HEK293 (cell line): ENCODE measurements around the gene SLC26A11.

Experiments
- CTCF ChIA-PET: fragments of 350-600 bp; formaldehyde crosslinking; extraction: SDS; loops from one replicate; lab custom pipeline; 2021; ENCODE audit warnings: antibody characterized with exemption; lab: Yijun Ruan, JAX
- POLR2A ChIA-PET: fragments of 300-600 bp; formaldehyde crosslinking; extraction: SDS; loops from one replicate; lab custom pipeline; 2020; ENCODE audit warnings: antibody characterized with exemption, inconsistent platforms; lab: Yijun Ruan, JAX
- H3K27ac ChIP-seq: fragments of 200-500 bp; sonication (Bioruptor generic); 2 replicates; pipeline ENCODE4 v1.5.1; 2014; ENCODE audit warnings: low read depth, low read length, control low read depth, inconsistent platforms; ENCODE audit errors: extremely low read depth
- H3K36me3 ChIP-seq, 2 experiments: fragments of 200-500 bp in 1 of 2; sonication (Bioruptor generic) in 1 of 2; 1 replicate in 1 of 2; 2 replicates in 1 of 2; pipeline ENCODE4 v1.5.1; 2014 to 2017; ENCODE audit warnings: inconsistent platforms in 2 of 2, low read length in 2 of 2; ENCODE audit not compliant: control insufficient read depth in 2 of 2, insufficient read depth in 1 of 2
- H3K4me1 ChIP-seq: fragments of 200-500 bp; sonication (Bioruptor generic); 2 replicates; pipeline ENCODE4 v1.5.1; 2014; ENCODE audit warnings: mild to moderate bottlenecking, low read length, inconsistent platforms; ENCODE audit not compliant: control insufficient read depth, insufficient read depth
- H3K4me3 ChIP-seq: 2 replicates; pipeline ENCODE4 v1.5.1; 2011; ENCODE audit warnings: low read depth, mild to moderate bottlenecking, control low read depth, low read length, moderate library complexity
- H3K9me3 ChIP-seq: fragments of 200-500 bp; sonication (Bioruptor generic); 2 replicates; pipeline ENCODE4 v1.5.1; 2014; ENCODE audit warnings: low read depth, low read length, inconsistent platforms; ENCODE audit not compliant: control insufficient read depth, insufficient read depth
- MEIS1 ChIP-seq: sonication (generic); formaldehyde crosslinking; IDR thresholded peaks from 2 replicates; pipeline ENCODE4 v1.8.1; 2022; ENCODE audit warnings: missing genetic modification reagents, mild to moderate bottlenecking, borderline replicate concordance
- ZEB2 ChIP-seq: fragments of 450-650 bp; formaldehyde crosslinking; IDR thresholded peaks from 2 replicates; pipeline ENCODE4 v1.5.1; 2016; ENCODE audit warnings: missing biosample characterization, missing genetic modification characterization
- ZNF19 ChIP-seq: fragments of 450-650 bp; formaldehyde crosslinking; IDR thresholded peaks from 2 replicates; pipeline ENCODE4; 2016; ENCODE audit warnings: missing biosample characterization, missing genetic modification characterization, low read depth
- ZNF214 ChIP-seq: fragments of 450-650 bp; formaldehyde crosslinking; IDR thresholded peaks from 2 replicates; pipeline ENCODE4 v1.5.1; 2017; ENCODE audit warnings: missing biosample characterization, mild to moderate bottlenecking, missing genetic modification characterization, borderline replicate concordance
- ZNF23 ChIP-seq: fragments of 450-650 bp; formaldehyde crosslinking; IDR thresholded peaks from 2 replicates; pipeline ENCODE4 v1.5.1; 2016; ENCODE audit warnings: missing biosample characterization, missing genetic modification characterization, borderline replicate concordance
- ZNF391 ChIP-seq: fragments of 450-650 bp; formaldehyde crosslinking; IDR thresholded peaks from 2 replicates; pipeline ENCODE4 v1.5.1; 2016; ENCODE audit warnings: low read depth, missing biosample characterization, missing genetic modification characterization, borderline replicate concordance
- ZNF394 ChIP-seq: fragments of 450-650 bp; formaldehyde crosslinking; IDR thresholded peaks from 2 replicates; pipeline ENCODE4 v1.5.1; 2016; ENCODE audit warnings: missing biosample characterization, missing genetic modification characterization, mild to moderate bottlenecking, moderate library complexity, borderline replicate concordance
- ZNF48 ChIP-seq: fragments of 450-650 bp; formaldehyde crosslinking; IDR thresholded peaks from 2 replicates; pipeline ENCODE4 v1.5.1; 2016; ENCODE audit warnings: missing biosample characterization, missing genetic modification characterization
- ZNF529 ChIP-seq: fragments of 450-650 bp; formaldehyde crosslinking; IDR thresholded peaks from 2 replicates; pipeline ENCODE4 v1.5.1; 2017; ENCODE audit warnings: missing genetic modification characterization, missing biosample characterization; ENCODE audit not compliant: insufficient replicate concordance
- ZNF837 ChIP-seq: fragments of 450-650 bp; formaldehyde crosslinking; IDR thresholded peaks from 2 replicates; pipeline ENCODE4 v1.5.1; 2016; ENCODE audit warnings: missing biosample characterization, missing genetic modification characterization
- TF ChIP-seq, protein P1 (sequence below): fragments of 450-650 bp; formaldehyde crosslinking; IDR thresholded peaks from 2 replicates; pipeline ENCODE4 v1.5.1; 2016; ENCODE audit warnings: missing biosample characterization, missing genetic modification characterization
- TF ChIP-seq, protein P2 (sequence below): fragments of 450-650 bp; formaldehyde crosslinking; IDR thresholded peaks from 2 replicates; pipeline ENCODE4 v1.5.1; 2017; ENCODE audit warnings: missing biosample characterization, missing genetic modification characterization
- TF ChIP-seq, protein P3 (sequence below): fragments of 450-650 bp; formaldehyde crosslinking; IDR thresholded peaks from 2 replicates; pipeline ENCODE4 v1.5.1; 2016; ENCODE audit warnings: missing biosample characterization, missing genetic modification characterization
- TF ChIP-seq, protein P4 (sequence below): fragments of 450-650 bp; formaldehyde crosslinking; conservative IDR thresholded peaks from 2 replicates; pipeline ENCODE4 v1.5.1; 2016; ENCODE audit warnings: low read depth, missing biosample characterization, missing genetic modification characterization

Gene SLC26A11

DNA sequence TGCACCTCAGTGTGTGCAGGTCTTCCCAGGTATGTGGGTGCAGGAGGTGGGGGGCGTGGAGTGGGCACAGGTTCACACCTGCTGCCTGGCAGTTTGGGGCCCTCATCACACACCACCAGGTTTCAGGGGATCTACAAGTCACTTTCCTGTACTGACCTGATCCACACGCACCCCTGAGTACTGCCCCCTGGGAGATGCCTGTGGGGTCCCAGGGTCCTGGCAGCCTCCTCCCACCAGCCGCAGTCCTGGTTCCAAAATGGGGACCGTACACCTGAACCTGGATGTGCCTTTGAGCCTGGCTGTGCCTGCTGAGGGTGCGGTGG, 66.4 kb downstream of the SLC26A11 start:
- Histone ChIP-seq H3K9me3 (no peaks in the 10 kb centered on the region), H3K36me3 (peaks cover 18 to 51% of the 10 kb centered on the region in 2 experiments; a peak in 2 of 3 replicates), H3K27ac (no peak overlapping the region), H3K4me1 (no peaks in the 10 kb centered on the region), H3K4me3 (no peak overlapping the region)
- ChIA-PET POLR2A (no interaction called here), CTCF (no interaction called here)
- TF ChIP-seq, protein P1, sequence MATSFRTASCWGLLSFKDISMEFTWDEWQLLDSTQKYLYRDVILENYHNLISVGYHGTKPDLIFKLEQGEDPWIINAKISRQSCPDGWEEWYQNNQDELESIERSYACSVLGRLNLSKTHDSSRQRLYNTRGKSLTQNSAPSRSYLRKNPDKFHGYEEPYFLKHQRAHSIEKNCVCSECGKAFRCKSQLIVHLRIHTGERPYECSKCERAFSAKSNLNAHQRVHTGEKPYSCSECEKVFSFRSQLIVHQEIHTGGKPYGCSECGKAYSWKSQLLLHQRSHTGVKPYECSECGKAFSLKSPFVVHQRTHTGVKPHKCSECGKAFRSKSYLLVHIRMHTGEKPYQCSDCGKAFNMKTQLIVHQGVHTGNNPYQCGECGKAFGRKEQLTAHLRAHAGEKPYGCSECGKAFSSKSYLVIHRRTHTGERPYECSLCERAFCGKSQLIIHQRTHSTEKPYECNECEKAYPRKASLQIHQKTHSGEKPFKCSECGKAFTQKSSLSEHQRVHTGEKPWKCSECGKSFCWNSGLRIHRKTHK: no peak
- TF ChIP-seq ZNF391 (tag by site-specific recombination) (no peak), ZNF529 (no peak), ZEB2 (tag by site-specific recombination) (no peak), ZNF394 (tag by site-specific recombination) (no peak), ZNF214 (no peak), ZNF19 (tag by site-specific recombination) (no peak), ZNF23 (tag by site-specific recombination) (no peak), ZNF48 (tag by site-specific recombination) (no peak)
- TF ChIP-seq, protein P2, sequence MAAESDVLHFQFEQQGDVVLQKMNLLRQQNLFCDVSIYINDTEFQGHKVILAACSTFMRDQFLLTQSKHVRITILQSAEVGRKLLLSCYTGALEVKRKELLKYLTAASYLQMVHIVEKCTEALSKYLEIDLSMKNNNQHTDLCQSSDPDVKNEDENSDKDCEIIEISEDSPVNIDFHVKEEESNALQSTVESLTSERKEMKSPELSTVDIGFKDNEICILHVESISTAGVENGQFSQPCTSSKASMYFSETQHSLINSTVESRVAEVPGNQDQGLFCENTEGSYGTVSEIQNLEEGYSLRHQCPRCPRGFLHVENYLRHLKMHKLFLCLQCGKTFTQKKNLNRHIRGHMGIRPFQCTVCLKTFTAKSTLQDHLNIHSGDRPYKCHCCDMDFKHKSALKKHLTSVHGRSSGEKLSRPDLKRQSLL (tag by site-specific recombination): no peak
- TF ChIP-seq, protein P3, sequence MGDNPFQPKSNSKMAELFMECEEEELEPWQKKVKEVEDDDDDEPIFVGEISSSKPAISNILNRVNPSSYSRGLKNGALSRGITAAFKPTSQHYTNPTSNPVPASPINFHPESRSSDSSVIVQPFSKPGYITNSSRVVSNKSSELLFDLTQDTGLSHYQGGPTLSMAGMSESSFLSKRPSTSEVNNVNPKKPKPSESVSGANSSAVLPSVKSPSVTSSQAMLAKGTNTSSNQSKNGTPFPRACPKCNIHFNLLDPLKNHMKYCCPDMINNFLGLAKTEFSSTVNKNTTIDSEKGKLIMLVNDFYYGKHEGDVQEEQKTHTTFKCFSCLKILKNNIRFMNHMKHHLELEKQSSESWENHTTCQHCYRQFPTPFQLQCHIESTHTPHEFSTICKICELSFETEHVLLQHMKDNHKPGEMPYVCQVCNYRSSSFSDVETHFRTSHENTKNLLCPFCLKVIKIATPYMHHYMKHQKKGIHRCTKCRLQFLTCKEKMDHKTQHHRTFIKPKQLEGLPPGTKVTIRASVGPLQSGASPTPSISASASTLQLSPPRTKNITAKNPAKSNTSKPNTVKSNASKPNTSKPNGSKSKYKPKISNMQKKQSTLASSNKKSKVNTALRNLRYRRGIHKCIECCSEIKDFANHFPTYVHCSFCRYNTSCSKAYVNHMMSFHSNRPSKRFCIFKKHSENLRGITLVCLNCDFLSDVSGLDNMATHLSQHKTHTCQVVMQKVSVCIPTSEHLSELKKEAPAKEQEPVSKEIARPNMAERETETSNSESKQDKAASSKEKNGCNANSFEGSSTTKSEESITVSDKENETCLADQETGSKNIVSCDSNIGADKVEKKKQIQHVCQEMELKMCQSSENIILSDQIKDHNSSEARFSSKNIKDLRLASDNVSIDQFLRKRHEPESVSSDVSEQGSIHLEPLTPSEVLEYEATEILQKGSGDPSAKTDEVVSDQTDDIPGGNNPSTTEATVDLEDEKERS (tag by site-specific recombination): no peak

DNA sequence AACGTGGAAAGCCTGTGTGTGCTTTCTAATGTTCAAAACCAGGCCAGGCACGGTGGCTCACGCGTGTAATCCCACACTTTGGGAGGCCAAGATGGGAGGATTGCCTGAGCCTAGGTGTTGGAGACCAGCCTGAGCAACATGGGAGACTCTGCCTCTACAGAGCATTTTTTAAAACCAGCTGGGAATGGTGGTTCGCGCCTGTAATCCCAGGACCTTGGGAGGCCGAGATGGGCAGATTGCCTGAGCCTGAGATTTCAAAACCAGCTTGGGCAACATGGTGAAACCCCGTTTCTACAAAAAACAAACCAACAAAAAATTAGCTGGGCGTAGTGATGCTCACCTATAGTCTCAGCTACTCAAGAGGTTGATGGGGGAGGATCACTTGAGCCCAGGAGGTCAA, 66.8 kb downstream of the SLC26A11 start:
- peaks cover 15 to 55% of the 10 kb centered on the region in 2 experiments; a peak in 2 of 3 replicates for H3K36me3 ChIP-seq
- H3K9me3 ChIP-seq: no peaks in the 10 kb centered on the region
- ChIA-PET CTCF (interaction anchor here (0.6 kb wide), 1 partner anchor 628 kb away, joined by 8 read pairs; no protein-coding TSS in a partner anchor), POLR2A (interaction anchor here (0.8 kb wide), 1 partner anchor 25 kb away, joined by 3 read pairs; no protein-coding TSS in a partner anchor)
- H3K4me1 ChIP-seq: no peaks in the 10 kb centered on the region
- no peak overlapping the region for H3K4me3 ChIP-seq
- no peak overlapping the region for H3K27ac ChIP-seq
- TF ChIP-seq ZNF837 (tag by site-specific recombination) (no peak), MEIS1 (CRISPR knock-in tag) (no peak)
- TF ChIP-seq, protein P4, sequence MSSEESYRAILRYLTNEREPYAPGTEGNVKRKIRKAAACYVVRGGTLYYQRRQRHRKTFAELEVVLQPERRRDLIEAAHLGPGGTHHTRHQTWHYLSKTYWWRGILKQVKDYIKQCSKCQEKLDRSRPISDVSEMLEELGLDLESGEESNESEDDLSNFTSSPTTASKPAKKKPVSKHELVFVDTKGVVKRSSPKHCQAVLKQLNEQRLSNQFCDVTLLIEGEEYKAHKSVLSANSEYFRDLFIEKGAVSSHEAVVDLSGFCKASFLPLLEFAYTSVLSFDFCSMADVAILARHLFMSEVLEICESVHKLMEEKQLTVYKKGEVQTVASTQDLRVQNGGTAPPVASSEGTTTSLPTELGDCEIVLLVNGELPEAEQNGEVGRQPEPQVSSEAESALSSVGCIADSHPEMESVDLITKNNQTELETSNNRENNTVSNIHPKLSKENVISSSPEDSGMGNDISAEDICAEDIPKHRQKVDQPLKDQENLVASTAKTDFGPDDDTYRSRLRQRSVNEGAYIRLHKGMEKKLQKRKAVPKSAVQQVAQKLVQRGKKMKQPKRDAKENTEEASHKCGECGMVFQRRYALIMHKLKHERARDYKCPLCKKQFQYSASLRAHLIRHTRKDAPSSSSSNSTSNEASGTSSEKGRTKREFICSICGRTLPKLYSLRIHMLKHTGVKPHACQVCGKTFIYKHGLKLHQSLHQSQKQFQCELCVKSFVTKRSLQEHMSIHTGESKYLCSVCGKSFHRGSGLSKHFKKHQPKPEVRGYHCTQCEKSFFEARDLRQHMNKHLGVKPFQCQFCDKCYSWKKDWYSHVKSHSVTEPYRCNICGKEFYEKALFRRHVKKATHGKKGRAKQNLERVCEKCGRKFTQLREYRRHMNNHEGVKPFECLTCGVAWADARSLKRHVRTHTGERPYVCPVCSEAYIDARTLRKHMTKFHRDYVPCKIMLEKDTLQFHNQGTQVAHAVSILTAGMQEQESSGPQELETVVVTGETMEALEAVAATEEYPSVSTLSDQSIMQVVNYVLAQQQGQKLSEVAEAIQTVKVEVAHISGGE: no peak
- TF ChIP-seq, all 188 proteins: peak for 0
